T-helper 2 cell treated with Interferon-gamma antibody and Interleukin-4, amounts not matched to agents 5 μg/mL and 100 μg/mL, for 36 hours (primary cell): ENCODE data around the gene IFT80.

Experiments used
- DNase-seq: peaks from one replicate; pipeline ENCODE4 v3.0.0; 2021; ENCODE audit warnings: low spot score
- H3K27ac Mint-ChIP-seq: one replicate; pipeline ENCODE4 v1.8.0; 2021; ENCODE audit warnings: mild to moderate bottlenecking, mixed read lengths
- H3K27me3 Mint-ChIP-seq: one replicate; pipeline ENCODE4 v1.8.0; 2021; ENCODE audit warnings: low read depth, mixed read lengths
- H3K36me3 Mint-ChIP-seq: one replicate; pipeline ENCODE4 v1.8.0; 2021; ENCODE audit warnings: low read depth, mixed read lengths
- H3K4me1 Mint-ChIP-seq: one replicate; pipeline ENCODE4 v1.8.0; 2021; ENCODE audit warnings: low read depth, mixed read lengths
- H3K4me3 Mint-ChIP-seq: one replicate; pipeline ENCODE4 v1.8.0; 2022; ENCODE audit warnings: mild to moderate bottlenecking, moderate library complexity, mixed read lengths
- H3K9me3 Mint-ChIP-seq: one replicate; pipeline ENCODE4 v1.8.0; 2021; ENCODE audit warnings: mixed read lengths

IFT80 gene

DNA sequence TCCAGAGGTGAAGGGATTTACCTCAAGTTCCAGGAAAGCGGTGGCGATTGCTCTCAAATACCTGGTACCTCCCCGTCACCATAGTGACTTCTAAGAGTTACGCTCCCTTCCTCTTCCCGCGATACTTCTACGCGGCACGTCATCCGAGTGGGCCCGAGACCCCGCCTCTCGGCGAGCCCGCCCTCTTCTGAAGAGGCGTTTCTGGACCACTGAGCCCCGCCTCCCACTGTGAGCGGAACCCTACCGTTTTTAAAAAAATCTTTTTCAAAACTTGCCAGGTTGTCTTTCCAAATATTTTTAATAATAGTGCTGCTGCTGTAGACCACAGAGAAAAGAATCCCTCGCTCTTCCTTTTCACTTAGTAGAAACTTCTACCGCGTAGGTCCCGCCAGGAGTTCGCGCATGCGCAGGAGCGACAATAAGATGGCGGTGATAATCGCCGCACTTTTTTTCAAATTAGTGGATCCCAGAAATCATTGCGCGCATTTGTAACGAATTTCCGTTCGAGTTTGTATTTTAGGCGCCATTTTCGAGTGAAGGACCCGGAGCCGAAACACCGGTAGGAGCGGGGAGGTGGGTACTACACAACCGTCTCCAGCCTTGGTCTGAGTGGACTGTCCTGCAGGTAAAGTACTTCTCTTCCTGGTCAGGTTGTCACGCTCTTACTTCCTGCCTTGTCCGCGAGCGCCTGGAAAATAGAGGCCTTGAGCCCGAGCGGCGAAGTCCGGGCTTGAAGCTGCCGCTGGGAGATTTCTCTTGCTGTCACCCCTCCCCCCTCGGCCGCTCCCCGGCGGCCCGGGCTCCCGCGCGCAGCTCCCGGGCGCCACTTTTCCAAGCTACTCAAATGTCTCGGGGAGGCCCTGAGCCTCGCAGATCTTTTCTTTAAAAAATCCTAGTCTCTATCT, at the start of gene IFT80, which contains the start of gene SMC4:
TSS of gene IFT80 (minus strand) at position 101 of the 905 bp plus-strand sequence. CDS start 14,625 bp downstream, outside the sequence.
TSS of gene SMC4 (plus strand) at position 526 of the 905 bp plus-strand sequence. CDS start 1,177 bp downstream, outside the sequence.
- Mint-ChIP-seq H3K4me1 (peaks cover 40% of the 10 kb centered on the region), H3K27ac (peak within 1 kb of the TSS; percentile 99), H3K27me3 (peaks cover 4% of the 10 kb centered on the region), H3K9me3 (no peaks in the 10 kb centered on the region), H3K4me3 (peak within 1 kb of the TSS; percentile 99), H3K36me3 (peaks cover 39% of the 10 kb centered on the region)
- DNase-seq: peak; percentile 94

DNA sequence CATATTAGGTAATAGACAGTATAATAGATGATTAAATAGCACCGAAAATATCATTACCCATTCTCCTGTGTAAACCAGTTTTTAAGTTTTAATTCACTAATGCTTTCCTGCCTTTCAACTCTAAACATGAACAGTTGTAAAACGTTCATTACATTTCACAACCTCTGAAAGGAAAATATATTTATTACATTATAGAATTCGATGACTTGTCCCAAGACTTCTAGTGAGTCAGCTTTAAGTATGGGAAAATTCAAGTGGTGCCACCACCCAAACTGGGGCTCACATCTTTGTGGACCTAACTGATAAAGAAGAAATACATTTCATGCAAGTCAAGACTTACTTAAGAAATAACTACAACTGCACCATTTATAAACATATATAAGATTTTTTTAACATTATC, 48.5 kb upstream of the IFT80 start:
- no peak for DNase-seq
- peaks cover 59% of the 10 kb centered on the region for H3K36me3 Mint-ChIP-seq
- peaks cover 6% of the 10 kb centered on the region for H3K9me3 Mint-ChIP-seq
- peak overlapping the region; percentile 98 for H3K4me3 Mint-ChIP-seq
- H3K4me1 Mint-ChIP-seq: peaks cover 50% of the 10 kb centered on the region
- no peaks in the 10 kb centered on the region for H3K27me3 Mint-ChIP-seq
- peak overlapping the region; percentile 62 for H3K27ac Mint-ChIP-seq

DNA sequence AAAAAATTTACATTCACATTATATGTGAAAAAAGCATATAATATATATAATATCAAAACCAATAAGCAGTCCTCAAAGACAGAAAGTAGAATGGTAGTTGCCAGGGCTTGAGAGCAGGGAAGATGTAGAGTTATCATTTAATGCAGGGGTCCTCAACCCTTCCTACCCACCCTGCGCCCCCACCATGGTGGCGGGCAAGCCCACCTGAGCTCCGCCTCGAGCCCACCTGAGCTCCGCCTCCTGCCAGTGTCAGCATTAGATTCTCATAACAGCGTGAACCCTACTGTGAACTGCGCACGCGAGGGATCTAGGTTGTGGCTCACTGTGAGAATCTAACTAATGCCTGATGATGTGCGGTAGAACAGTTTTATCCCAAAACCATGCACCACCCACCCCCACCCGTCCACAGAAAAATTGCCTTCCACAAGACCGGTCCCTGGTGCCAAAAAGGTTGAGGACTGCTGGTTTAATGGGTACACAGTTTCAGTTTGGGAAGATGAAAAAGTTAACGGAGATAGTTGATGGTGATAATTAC, 47.6 kb upstream of the IFT80 start:
- no peak for DNase-seq
- no peaks in the 10 kb centered on the region for H3K27me3 Mint-ChIP-seq
- H3K4me3 Mint-ChIP-seq: peak overlapping the region; percentile 73
- peaks cover 54% of the 10 kb centered on the region for H3K4me1 Mint-ChIP-seq
- peaks cover 6% of the 10 kb centered on the region for H3K9me3 Mint-ChIP-seq
- H3K27ac Mint-ChIP-seq: peak overlapping the region; percentile 49
- peaks cover 67% of the 10 kb centered on the region for H3K36me3 Mint-ChIP-seq

DNA sequence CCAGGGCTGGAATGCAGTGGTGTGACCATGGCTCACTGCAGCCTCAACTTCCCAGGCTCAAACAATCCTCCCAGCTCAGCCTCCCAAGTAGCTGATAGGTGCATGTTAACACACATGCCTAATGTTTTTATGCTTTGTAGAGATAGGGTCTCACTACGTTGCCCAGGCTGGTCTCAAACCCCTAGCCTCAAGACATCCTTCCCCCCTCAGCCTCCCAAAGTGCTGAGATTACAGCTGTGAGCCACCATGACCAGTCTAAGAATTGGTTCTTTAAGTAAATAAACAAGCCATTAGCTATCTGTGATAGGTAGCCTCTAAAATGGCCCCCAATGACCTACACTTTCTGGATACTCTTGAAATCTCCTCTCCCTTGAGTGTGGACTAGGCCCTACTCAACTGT, 46.8 kb upstream of the IFT80 start:
- DNase-seq: no peak
- peaks cover 55% of the 10 kb centered on the region for H3K4me1 Mint-ChIP-seq
- H3K36me3 Mint-ChIP-seq: peaks cover 70% of the 10 kb centered on the region
- no peaks in the 10 kb centered on the region for H3K27me3 Mint-ChIP-seq
- H3K4me3 Mint-ChIP-seq: peak overlapping the region; percentile 63
- H3K9me3 Mint-ChIP-seq: peaks cover 6% of the 10 kb centered on the region
- peak overlapping the region; percentile 45 for H3K27ac Mint-ChIP-seq

DNA sequence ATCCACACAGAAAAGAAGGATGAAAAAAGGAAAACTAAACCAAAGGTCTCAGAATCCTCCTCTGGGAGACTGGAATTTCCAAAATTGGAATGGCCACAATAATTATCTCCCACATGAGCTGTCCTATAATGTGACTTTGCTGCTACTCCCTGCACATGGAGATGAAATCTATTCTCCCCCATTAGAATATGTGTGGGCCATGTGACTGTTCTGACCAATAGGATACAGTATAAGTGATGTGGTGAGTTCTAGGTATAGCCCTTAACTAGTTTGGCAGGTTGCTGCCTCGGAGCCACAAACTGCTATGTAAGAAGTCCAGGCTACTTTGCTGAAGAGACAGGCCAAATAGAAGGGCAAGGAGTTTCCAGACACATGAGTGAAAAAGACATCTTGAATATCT, 45.4 kb upstream of the IFT80 start:
- Mint-ChIP-seq H3K27me3 (no peaks in the 10 kb centered on the region), H3K36me3 (peaks cover 76% of the 10 kb centered on the region), H3K9me3 (no peaks in the 10 kb centered on the region), H3K4me1 (peaks cover 52% of the 10 kb centered on the region), H3K4me3 (peak overlapping the region; percentile 15), H3K27ac (peak overlapping the region; percentile 1)
- no peak for DNase-seq

DNA sequence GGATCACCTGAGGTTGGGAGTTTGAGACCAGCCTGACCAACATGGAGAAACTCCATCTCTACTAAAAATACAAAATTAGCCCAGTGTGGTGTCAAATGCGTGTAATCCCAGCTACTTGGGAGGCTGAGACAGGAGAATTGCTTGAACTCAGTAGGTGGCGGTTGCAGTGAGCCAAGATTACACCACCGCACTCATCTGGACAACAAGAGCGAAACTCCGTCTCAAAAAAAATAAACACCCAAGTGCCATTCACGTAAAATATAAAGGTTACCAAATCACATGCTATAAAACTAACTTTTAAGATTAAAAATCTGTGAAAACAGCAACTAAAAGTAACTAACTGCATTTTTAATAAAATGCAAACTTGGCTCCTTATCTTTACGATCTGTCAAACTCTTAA, 41.7 kb upstream of the IFT80 start:
- Mint-ChIP-seq H3K4me1 (peaks cover 56% of the 10 kb centered on the region), H3K9me3 (no peaks in the 10 kb centered on the region), H3K27ac (no peak overlapping the region), H3K36me3 (peaks cover 81% of the 10 kb centered on the region), H3K4me3 (no peak overlapping the region), H3K27me3 (no peaks in the 10 kb centered on the region)
- DNase-seq: no peak

DNA sequence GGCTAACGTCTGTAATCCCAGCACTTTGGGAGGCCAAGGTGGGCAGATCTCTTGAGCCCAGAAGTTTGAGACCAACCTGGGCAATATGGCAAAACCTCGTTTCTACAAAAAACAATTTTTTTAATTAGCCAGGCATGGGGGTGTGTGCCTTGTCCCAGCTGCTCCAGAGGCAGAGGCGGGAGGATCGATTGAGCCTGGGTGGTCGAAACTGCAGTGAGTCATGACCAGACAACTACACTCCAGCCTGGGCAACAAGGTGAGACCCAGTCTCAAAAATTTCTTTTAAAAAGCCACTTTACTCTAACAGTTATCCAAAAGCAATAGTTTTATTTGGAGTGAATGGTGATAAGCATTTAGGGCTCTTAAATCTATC, 38.0 kb upstream of the IFT80 start:
- Mint-ChIP-seq H3K27me3 (no peaks in the 10 kb centered on the region), H3K4me3 (peak overlapping the region; percentile 36), H3K36me3 (peaks cover 76% of the 10 kb centered on the region), H3K4me1 (peaks cover 37% of the 10 kb centered on the region), H3K9me3 (no peaks in the 10 kb centered on the region), H3K27ac (no peak overlapping the region)
- no peak for DNase-seq

DNA sequence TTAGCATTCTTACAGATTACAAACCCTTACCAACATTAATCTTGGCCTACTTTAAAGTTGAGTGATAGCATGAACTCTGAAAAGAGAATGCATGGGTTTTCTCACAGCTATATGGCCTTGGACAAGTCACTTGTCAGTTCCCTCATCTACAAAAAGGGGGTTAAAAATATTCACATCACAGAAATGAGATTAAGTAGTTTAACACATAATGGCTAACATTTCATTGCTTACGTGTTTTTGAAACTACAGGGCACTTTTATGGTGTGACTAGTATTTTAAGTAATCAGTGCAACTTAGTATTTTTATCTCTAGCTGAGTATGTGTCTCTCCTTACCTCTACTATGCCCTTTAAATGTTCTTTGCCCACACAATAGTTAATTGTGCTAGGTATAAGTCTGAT, 36.7 kb upstream of the IFT80 start:
- Mint-ChIP-seq H3K36me3 (peaks cover 82% of the 10 kb centered on the region), H3K4me1 (peaks cover 31% of the 10 kb centered on the region), H3K9me3 (no peaks in the 10 kb centered on the region), H3K27ac (no peak overlapping the region), H3K27me3 (no peaks in the 10 kb centered on the region), H3K4me3 (no peak overlapping the region)
- DNase-seq: no peak

DNA sequence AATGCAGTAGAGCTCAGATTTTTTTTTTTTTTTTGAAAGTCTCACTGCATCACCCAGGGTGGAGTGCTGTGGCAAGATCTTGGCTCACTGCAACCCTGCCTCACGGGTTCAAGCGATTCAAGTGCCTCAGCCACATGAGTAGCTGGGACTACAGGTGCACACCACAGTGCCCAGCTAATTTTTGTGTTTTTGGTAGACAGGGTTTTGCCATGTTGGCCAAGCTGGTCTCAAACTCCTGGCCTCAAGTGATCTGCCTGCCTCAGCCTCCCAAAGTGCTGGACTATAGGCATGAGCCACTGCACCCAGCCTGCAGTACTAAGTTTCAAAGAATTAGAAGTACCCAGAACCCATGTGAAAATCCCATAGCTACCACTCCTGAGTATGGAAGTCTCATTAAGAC, 36.1 kb upstream of the IFT80 start:
- no peaks in the 10 kb centered on the region for H3K9me3 Mint-ChIP-seq
- peaks cover 31% of the 10 kb centered on the region for H3K4me1 Mint-ChIP-seq
- H3K36me3 Mint-ChIP-seq: peaks cover 79% of the 10 kb centered on the region
- H3K4me3 Mint-ChIP-seq: no peak overlapping the region
- DNase-seq: no peak
- peak overlapping the region; percentile 41 for H3K27ac Mint-ChIP-seq
- H3K27me3 Mint-ChIP-seq: no peaks in the 10 kb centered on the region

DNA sequence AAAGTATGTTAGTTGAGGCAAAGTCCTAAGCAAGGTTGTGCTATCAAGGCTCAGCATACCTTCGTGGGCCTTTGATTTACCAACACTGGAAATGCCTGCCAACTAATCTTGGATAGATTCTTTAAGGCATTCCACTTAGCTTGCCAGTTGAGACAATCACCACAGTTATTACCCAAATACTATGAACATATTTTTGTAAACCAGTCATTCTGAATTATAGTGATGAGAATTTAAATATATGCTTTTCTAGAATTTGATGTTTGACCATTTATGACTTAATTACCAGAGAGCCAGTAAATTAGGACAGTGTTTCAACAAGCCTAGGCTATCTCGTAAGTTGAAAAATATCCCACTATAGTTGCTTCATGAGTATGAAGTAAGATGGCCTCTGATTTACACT, 35.0 kb upstream of the IFT80 start:
- no peak overlapping the region for H3K4me3 Mint-ChIP-seq
- H3K4me1 Mint-ChIP-seq: peaks cover 26% of the 10 kb centered on the region
- H3K27ac Mint-ChIP-seq: no peak overlapping the region
- peaks cover 72% of the 10 kb centered on the region for H3K36me3 Mint-ChIP-seq
- no peak for DNase-seq
- no peaks in the 10 kb centered on the region for H3K27me3 Mint-ChIP-seq
- no peaks in the 10 kb centered on the region for H3K9me3 Mint-ChIP-seq

DNA sequence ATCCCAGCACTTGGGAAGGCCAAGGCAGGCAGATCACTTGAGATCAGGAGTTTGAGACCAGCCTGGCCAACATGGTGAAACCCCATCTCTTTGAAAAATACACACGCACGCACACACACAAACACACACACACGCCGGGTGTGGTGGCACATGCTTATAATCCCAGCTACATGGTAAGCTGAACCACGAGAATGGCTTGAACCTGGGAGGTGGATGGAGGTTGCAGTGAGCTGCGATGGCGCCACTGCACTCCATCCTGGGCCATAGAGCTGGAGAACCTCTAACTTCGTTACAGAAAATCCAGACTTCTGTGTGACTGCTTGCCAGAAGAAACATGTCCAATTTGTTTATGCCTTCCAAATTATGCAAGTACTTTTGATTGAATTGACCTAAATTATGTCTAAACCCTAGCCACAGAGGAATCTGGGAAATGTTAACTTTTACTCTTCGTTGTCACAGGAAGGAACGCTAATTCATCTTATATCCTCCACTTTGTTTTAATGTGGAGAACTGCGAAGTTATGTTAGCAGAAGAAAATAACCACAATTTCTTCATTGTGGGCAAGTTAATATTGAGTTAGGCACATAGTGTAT, 28.9 kb upstream of the IFT80 start:
- Mint-ChIP-seq H3K36me3 (peaks cover 77% of the 10 kb centered on the region), H3K27ac (peak overlapping the region; percentile 26), H3K27me3 (no peaks in the 10 kb centered on the region), H3K4me1 (peaks cover 13% of the 10 kb centered on the region), H3K4me3 (no peak overlapping the region), H3K9me3 (no peaks in the 10 kb centered on the region)
- no peak for DNase-seq

DNA sequence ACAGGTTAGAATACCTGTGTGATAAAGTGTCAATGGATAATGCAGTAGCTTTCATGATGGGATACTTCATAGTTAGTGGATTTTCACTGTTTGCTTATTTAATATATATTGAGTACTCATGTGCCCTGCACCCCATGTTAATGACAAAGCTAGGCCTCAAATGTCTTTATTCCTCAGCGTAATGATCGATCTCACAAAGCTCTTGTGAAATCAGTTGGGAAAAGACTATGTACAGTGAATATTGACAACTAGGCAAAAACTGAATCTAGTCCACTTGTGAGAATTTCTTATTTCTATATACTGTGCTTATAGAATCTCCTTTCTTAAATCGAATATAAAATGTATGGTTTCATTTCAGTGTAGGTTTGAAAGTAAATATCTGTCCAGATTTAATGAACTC, 18.3 kb upstream of the IFT80 start:
- Mint-ChIP-seq H3K36me3 (peaks cover 77% of the 10 kb centered on the region), H3K27me3 (no peaks in the 10 kb centered on the region), H3K4me1 (peaks cover 46% of the 10 kb centered on the region), H3K27ac (no peak overlapping the region), H3K4me3 (no peak overlapping the region), H3K9me3 (no peaks in the 10 kb centered on the region)
- DNase-seq: no peak

DNA sequence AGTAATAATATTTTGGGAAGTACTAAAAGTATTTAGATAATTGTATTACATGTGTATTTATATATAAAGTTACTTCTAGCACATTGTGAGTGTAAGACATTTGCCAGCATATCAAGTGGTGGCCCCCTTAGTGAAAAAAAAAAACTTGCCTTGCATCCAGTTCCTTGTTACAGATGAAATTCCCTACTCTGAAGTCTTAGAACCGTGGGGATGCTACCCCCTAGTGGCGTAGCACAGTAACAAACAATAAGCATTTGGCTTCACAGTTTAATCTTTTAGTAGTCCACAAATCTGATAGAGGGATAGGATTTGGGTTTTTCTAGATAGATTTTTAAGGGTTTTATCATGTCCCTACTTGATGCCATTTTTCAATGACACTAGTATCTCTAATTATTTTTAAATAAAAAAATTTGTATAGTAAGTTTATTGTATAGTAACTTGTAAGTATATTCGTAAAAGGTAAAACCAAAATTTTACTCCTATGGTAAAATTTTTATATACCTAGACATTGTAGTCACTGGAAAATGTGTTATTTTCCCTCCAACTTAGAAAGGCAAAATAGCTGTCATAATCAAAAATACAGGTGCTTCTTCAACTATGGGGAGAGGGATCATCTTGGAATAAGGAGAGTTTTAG, 14.7 kb upstream of the IFT80 start:
- Mint-ChIP-seq H3K36me3 (peaks cover 69% of the 10 kb centered on the region), H3K4me1 (peaks cover 48% of the 10 kb centered on the region), H3K9me3 (no peaks in the 10 kb centered on the region), H3K27me3 (no peaks in the 10 kb centered on the region), H3K27ac (peak overlapping the region; percentile 13), H3K4me3 (no peak overlapping the region)
- peak; percentile 53 for DNase-seq

DNA sequence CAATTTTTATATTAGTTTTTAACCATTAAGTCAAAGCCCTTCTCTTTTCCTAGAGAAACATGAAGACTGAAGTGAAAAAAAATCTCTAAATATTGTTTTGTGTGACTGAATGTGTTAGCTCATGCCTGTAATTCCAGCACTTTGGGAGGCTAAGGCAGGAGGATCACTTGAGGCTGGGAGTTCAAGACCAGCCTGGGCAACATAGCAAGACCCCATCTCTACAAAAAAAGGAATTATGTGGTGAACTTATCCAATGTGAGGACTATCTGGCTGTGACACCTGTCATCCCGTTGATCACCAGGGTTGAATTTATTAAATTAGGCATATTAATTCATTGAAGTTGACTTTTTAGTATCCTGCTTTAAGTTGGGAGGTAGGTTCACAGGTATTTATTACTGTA, 13.5 kb upstream of the IFT80 start:
- Mint-ChIP-seq H3K9me3 (no peaks in the 10 kb centered on the region), H3K4me3 (no peak overlapping the region), H3K36me3 (peaks cover 71% of the 10 kb centered on the region), H3K4me1 (peaks cover 51% of the 10 kb centered on the region), H3K27me3 (no peaks in the 10 kb centered on the region), H3K27ac (no peak overlapping the region)
- no peak for DNase-seq
